HG03442 (cell line): ENCODE data around the gene IGLL5.

Experiments
- ATAC-seq: cut with Tn5 transposase; IDR thresholded peaks from one replicate; pipeline ENCODE4 v1.9.1; 2021; ENCODE audit warnings: mild to moderate bottlenecking, moderate library complexity; ENCODE audit not compliant: unreplicated experiment

Gene IGLL5

DNA sequence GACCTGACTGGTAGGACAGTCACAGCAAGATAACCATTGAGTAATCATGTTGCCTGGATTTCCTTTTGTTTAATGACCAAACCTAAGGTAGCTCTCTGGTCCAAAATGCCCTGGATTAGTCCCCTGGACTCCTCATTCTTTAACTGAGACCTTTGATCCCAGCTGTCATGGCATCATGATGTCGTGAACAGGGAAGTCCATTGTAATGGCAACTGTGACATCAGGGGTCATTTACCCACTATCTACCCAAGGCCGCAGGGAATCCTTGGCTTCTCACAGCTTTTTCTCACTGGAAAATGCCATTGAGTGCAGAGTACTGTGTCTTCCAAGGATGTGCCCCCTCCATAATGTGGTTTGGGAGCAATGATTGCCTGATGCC is 29.1 kb upstream of the IGLL5 start:
- no peak for ATAC-seq

DNA sequence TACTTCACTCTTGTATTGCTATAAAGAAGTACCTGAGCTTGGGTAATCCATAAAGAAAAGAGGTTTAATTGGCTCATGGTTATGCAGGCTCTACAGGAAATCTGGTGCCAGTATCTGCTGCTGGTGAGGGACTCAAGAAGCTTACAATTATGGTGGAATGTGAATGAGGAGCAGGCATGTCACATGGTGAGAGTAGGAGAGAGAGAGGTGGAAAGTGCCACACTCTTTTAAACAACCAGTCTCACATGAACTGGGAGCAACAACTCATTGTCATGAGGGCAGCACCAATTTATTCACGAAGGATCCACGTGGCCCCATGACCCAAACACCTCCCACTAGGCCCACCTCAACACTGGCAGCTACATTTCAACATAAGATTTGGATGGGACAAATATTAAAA is 24.6 kb upstream of the IGLL5 start:
- ATAC-seq: no peak

DNA sequence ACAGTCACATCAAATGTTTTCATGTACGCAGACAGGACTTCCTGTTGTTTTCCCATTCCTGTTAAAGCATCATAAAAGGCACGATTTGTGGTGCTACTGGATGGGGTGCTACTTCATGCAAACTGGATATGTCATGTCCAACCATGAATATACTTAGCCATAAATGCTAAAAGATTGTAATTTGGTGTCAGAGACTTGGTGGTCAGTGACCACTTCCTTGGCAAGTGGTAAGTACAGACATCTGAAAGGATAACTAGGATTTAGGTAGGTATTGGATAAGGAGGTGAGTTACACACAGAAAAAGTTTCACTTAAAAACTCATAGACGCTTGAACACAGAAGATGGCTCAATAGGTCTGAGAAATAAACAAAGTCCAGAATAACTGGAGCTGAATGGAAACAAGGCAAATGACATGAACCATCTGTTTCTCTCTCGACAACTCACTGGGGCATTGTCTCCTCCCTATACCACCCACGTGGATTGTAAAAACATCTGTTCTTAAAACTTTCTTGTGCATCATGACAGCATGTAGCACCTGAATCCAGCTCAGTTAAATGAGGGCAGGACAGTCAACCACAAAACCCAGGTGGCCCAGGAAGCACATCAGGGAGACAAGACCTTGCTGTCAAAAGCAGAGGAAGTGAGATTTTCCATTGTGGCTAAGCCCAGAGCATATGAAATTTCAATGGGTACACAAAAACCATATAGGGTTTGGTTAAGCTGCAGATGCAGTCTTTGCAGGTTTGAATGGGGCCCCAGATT is 22.1 kb upstream of the IGLL5 start:
- peak; percentile 74 for ATAC-seq

DNA sequence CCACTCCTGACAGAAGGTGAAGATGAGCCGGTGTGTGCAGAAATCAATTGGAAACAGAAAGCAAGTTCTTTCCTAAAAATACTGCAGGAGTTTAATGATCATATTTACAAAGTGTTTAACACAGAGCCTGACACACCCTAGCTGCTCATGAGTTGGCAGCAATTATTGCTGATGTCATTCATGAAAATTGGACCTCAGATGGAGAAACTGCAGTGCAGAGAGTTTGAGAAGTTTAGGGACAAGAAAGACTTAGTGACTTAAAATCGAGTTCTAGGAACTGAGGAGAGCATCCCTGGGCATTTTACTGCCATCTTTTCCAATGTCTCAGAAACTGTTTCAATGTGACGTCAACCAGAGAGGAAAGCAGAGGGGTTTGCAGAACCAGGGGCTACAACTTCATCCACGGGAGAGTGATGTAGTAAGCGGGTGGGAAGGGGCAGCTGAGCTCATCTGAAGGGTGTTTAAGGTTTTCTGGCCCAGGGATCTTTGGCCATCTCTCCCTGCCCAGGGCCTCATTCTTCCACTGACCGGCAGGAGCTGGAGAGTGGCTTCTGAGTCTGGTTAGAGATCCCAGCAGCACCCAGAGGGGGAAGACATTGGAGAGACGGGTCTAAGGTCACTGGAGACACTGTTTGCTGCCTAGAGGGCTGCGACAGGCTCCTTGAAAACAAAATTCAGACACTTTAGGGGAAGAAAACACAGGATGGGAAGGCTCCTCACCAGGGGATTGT is 21.1 kb upstream of the IGLL5 start:
- no peak for ATAC-seq

DNA sequence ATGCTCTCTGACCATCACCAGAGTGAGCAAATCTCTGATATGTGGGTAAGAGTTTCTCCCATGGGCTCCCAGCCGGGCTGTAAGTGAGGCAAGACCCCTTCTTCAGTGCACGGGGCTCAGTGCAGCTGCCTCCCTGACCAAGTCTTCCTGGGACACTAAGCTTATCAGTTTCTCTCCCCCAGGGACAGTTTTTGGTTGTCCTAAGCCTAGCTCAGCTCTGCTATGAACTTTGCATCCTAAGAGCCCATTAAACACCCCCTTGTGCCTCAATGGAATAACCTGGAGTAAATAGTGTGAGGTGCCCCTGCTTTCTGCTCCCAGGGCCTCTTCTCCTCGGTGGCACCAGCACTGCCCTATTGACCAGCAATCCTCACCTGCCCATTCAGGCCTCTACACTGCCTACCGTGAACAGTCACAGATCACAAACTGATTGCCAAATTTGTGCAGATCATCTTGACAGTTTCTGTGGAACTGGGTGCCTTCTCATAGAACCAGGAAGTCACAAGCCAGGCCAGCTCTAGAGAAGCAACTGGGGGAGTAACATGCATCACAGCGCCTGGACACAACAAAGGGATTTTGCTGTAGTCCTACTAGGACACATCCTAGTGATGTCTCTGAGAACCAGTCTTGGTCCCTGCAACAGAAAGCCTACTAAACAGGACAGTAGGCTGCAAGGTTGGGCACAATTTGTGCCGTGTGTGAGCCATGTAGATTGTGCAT is 19.5 kb upstream of the IGLL5 start:
- no peak for ATAC-seq

DNA sequence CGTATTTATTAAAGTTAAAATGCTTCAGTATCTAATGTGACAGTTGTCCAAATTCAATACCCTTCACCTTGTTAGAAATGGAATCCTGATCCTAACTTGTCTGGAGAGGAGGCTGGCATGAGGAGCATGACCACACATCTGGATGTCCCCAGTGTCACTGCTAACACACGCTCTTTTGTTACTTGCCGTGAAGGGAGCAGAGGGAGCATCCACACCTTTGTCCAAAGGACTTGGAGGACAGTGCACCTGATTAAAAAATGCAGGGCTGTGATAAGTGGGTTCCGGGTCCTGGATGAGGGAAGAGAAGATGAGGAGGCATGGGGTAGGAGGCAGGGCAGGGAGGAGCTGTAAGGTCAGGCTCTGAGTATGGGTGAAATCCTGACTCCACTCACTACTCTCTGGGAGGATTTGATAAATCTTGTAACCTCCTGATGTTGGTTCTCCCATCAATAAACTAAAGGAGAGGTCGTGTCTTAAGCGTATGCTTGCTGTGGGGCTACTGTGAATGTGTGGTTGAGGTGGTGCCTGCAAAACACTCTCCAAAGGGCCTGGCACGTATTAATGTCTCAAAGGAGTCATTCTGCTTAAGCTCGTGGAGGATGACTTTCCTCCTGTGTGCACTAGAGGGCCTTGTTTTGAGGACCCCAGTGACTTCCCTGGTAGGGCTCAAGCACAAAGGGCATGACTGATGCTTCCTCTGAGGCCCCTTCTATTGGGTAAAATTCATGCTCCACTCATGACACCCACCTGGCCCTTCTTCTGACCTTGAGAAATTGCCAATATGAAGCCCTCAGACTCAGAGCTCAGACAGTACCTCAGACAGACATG is 16.8 kb upstream of the IGLL5 start:
- ATAC-seq: no peak

DNA sequence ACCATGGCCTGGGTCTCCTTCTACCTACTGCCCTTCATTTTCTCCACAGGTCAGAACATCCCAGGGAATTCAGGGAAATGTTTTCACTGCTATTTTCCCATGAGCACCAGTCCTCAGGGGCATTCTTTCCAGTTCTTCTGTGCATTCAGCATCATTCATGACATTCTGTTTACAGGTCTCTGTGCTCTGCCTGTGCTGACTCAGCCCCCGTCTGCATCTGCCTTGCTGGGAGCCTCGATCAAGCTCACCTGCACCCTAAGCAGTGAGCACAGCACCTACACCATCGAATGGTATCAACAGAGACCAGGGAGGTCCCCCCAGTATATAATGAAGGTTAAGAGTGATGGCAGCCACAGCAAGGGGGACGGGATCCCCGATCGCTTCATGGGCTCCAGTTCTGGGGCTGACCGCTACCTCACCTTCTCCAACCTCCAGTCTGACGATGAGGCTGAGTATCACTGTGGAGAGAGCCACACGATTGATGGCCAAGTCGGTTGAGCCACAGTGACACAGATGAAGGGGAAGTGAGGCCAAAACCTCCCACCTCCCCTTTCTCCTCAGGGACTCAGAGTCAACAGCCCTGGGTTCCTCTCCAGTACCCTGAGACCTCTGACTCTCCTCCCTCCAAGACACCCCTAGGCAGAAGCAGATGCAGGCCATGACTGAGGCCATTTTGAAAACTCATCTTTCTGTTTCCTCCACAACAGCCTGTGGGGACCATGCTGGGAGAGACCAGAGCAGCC is 15.9 kb upstream of the IGLL5 start:
- no peak for ATAC-seq

DNA sequence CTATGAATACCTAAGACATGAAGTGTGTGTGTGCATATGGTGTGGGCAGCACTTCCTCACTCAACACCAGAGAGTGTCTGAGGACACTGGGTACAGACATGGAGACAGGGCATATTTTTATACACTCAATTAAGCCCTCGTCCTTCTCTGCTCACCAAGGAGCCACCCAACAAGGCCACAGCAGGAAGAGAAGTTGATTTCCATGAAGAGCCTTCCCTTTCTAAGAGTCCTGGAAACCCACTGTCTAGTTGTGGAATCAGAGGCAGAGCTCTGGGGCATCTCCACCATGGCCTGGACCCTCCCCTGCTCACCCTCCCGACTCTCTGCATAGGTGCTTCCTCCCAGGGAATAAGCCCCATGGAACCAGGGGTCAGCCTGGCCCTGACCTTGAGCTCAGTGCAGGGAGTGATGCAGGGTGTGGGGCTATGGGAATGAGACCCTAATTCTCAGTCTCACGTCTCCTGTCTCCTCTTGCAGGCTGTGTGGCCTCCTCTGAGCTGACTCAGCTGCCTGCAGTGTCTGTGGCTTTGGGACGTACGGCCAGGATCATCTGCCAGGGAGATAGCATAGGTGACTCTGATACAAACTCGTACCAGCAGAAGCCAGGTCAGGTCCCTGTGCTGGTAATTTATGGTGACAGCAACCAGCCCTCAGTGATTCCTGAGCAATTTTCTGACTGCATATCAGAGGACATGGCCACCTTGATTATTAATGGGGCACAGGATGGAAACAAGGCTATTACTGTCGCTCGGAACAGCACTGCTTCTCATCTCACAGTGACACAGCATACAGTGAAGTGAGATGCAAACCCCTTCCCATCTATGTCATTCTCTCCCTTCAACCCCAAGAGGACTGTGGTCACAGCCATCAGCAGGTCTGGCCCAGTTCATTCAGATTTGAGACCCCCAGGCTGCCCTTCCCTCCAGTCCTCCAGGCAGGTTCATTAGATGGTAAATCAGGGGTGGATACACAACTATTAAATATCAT is 14.6 kb upstream of the IGLL5 start:
- no peak for ATAC-seq

DNA sequence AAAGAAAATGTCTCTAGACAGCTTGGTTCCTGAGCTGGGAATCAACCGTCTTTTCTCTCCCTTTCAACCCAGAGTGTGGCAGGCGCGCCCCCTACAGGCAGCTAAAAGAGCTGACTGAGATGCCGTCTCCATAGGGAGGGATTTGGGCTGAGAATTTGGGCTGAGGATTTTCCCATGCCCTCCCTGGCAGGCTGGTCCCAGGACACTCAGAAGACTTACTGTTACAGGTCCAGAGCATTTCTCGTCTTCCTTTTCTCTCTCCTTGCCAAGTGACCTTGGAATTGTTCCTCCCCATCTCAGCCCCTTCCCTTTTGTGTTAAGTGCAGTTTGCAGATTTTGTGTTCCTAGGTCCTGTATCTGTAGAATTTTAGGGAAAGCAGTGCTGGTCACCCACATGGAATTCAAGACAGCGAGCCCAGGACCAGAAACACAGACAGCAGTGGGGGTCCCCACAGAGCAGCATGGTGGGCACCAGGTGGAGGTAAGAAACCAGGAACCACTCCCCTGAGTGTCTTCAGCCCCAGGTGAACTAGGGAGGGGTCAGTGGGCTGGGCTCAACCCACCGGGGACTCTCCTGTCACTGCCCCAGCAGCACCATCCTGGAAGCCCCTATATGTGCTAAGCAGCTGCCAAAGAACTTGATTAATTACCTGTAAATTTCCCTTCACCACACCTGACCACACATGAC is 9.9 kb upstream of the IGLL5 start:
- no peak for ATAC-seq

DNA sequence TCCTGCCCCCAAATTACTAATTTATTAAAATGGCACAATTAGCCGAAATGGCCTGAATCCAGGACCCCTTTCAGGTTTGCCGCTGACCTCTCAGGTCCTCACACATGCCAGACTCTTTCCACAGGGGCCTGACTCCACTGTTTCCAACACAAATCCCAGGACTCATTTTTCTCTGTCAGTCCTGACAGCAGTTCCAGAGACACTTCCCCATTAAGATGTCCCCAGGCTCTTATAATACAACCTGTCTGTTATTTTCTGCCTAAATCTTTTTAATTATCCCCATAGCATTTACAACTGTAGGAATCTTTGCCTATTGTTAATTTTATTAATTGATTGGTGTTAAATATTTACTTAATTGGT is 9.4 kb upstream of the IGLL5 start:
- ATAC-seq: no peak

DNA sequence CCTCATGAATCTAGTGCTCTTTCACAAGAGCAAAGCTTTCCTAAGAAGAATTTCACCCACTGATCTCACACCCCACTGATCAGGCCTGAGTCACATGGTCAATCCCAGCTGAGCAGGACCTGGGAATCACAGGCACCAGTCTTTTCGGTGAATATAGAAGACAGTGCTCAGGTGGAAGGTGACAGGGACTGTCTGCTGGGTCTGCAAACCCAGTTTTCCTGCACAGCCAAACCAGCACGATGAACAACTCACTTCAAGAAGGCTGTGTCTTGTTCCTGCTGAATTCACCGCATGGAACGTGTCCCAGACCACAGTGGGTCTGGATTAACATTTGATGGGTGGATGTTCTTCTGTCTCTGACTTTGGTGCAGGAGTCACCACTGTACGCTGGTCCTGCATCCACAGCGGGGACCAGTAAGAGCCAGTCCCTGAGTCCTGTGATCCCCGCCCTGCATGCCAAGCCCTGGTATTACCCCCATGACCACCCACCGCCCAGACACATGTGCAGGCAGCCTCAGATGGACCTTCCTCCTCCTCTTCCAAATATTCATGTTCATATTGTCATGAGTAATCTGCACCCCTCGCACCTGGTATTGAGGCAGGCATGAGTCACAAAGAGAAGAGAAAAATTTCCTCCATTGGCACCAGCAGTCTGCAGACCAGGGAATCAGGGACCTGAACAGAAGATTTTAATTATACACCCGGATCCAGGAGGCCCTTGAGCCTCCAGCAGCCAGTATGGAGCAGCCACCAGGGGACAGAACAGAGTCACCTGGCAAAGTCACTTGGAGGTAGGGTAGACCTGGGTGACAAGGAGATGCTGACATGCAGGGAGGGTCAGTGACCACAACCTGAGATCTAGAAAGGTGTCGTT is 8.6 kb upstream of the IGLL5 start:
- ATAC-seq: no peak

DNA sequence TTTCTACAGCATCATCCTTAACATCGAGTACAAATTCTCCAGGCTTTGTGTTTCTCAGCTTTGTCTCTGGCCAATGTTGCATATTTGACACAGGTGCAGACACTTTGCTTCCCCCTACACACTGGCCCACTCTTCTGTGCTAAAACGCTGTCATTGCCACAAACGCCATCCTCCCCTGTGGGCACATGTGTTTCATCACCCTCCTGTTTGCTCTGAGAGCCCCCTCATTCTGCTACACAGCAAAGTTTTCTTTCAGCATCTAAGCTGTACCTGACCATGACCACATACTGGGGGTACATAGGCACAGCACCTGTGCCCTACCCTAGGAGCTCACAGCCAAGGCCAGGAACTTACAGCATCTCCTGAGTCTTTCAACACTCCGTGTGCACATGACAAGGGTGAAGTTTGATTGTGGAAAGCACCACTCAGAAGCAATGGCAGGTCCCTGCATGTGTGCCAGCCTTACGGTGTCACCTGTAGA is 7.9 kb upstream of the IGLL5 start:
- no peak for ATAC-seq

DNA sequence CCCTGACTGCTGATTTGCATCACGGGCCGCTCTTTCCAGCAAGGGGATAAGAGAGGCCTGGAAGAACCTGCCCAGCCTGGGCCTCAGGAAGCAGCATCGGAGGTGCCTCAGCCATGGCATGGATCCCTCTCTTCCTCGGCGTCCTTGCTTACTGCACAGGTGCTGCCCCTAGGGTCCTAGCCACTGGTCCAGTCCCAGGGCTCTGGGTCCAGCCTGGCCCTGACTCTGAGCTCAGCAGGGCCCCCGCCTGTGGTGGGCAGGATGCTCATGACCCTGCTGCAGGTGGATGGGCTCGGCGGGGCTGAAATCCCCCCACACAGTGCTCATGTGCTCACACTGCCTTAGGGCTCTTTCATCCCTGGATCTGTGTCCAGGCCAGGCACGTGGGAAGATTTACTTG is 7.0 kb upstream of the IGLL5 start:
- ATAC-seq: no peak

DNA sequence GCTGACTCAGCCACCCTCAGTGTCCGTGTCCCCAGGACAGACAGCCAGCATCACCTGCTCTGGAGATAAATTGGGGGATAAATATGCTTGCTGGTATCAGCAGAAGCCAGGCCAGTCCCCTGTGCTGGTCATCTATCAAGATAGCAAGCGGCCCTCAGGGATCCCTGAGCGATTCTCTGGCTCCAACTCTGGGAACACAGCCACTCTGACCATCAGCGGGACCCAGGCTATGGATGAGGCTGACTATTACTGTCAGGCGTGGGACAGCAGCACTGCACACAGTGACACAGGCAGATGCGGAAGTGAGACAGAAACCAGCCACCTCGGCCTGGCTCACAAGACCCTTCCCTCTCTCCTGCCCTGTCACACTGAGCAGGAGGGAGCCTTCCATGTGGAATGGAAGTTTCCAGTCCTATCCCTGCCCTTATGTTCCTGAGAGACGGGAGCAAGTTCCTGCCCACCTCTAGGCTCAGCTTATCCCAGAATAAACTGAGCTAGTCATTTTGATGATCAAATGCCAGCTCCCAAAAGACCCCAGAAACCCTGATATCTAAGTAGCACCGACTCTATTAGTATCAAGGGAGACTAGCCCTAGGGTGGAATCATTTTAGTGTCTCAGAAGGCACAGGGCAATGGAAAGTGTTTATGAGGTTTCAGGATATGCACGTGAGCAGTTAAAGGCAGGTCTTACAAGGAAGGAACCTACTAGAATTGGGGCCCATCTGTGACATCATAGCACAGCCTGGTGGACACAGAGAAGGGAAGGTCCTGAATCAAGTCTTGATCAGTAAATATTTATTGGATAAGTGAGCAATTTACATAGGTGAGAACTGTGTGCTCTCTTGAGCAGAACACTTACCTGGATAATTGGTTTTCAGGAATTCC is 6.3 kb upstream of the IGLL5 start:
- ATAC-seq: no peak

DNA sequence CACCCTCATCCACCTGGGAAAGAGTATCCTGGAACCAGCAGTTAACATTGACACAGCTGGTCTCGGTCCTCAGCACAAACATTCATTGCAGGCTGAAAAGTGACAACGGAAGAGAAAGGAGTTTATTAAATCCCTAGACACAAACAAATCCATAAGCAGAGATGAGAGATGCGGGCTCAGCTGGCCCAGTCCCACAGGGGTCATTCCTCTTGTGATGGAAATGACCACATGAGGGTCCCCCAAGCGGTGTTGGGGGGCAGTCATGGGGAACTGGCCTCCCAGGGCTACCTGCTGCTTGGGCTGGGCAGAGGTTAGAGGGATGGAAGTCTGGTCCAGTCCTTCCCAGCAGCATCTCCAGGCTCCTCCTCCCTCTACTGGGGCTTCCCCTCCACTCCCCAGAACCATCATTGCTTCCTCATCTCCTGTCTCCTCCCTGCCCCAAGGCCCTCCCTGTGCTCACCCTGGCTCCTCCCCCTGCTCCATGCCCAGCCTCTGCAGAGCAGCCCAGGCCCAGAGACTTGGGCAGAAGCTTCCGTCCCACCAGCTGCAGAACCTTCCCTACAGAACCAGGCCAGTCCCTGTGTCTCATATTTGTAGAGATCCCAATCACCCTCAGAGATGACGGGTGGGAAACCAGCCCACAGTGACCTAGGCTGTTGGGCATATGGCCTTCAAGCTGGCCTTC is 5.4 kb upstream of the IGLL5 start:
- no peak for ATAC-seq

DNA sequence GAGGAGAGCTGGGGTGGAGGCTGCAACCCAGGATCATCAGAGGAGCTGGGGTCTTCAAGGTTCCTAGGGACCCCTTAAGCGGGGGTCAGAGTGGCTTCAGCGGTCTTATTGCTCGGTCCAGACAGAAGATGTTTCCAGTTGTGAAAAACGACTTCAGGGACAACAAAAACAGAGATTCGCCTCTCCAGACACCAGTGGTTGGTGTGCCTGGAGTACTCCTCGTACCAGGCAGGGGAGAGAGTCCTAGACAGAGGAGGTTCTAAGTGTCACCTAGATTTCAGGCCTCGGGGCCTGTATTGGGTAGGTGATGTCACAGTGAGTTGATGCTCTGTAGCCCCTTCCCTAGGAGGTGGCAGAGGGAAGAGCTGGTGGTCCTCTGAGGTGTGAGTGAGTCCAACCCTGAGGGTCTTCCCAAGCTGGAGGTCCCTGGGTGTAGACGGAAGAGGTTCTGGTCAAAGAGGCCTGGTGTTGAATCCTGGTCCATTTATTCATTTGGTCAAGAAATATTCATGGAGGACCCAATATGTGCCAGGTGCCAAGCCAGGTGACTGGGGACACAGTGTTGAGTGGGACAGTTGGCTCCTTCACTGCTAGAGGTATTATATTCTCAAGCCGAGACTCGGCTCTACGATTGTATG is 4.4 kb upstream of the IGLL5 start:
- no peak for ATAC-seq
